GM23338 (cell line): ENCODE data around the gene CABCOCO1. TPM values are rescaled to one million over a fixed set of nuclear protein-coding genes. Genes with fewer than 3 reads are reported as not detected.

Experiments
- ATAC-seq: fragments of 200-7000 bp; cut with Tn5 transposase; 3 replicates; pipeline ENCODE4 v1.9.1; 2020
- DNase-seq: peaks from one replicate; pipeline ENCODE4 v3.0.0-alpha.2; 2015; ENCODE audit warnings: low spot score
- H2AFZ ChIP-seq: fragments of 200-600 bp; sonication (generic); 2 replicates; pipeline ENCODE4 v1.8.0; 2016; ENCODE audit warnings: antibody characterized with exemption, mild to moderate bottlenecking, moderate library complexity
- H3F3A ChIP-seq: fragments of 200-600 bp; sonication (generic); replicated peaks from 2 replicates; pipeline ENCODE4 v1.8.0; 2017; ENCODE audit warnings: antibody characterized with exemption, mixed run types, low read depth
- H3K27ac ChIP-seq: fragments of 200-600 bp; sonication (generic); 2 replicates; pipeline ENCODE4 v1.6.1; 2016; ENCODE audit warnings: low read depth
- H3K27me3 ChIP-seq: fragments of 200-600 bp; sonication (generic); 2 replicates; pipeline ENCODE4 v1.8.0; 2016; ENCODE audit warnings: mild to moderate bottlenecking, mixed run types, moderate library complexity; ENCODE audit not compliant: insufficient read depth
- H3K36me3 ChIP-seq: fragments of 200-600 bp; sonication (generic); 2 replicates; pipeline ENCODE4 v1.8.0; 2016; ENCODE audit warnings: mild to moderate bottlenecking; ENCODE audit not compliant: insufficient read depth
- H3K4me1 ChIP-seq: fragments of 200-600 bp; sonication (generic); 2 replicates; pipeline ENCODE4 v1.8.0; 2016; ENCODE audit warnings: mild to moderate bottlenecking, moderate library complexity; ENCODE audit not compliant: insufficient read depth
- H3K4me2 ChIP-seq: fragments of 200-600 bp; sonication (generic); 2 replicates; pipeline ENCODE4 v1.7.1; 2017; ENCODE audit warnings: mixed run types
- H3K4me3 ChIP-seq: fragments of 200-600 bp; sonication (generic); 2 replicates; pipeline ENCODE4 v1.6.1; 2016; ENCODE audit warnings: mixed run types
- H3K79me2 ChIP-seq: fragments of 200-600 bp; sonication (generic); replicated peaks from 2 replicates; pipeline ENCODE4 v1.8.0; 2017; ENCODE audit warnings: mild to moderate bottlenecking; ENCODE audit not compliant: insufficient read depth
- H3K9me2 ChIP-seq: fragments of 200-600 bp; sonication (generic); 2 replicates; pipeline ENCODE4 v1.8.0; 2017; ENCODE audit not compliant: insufficient read depth
- H4K20me1 ChIP-seq: fragments of 200-600 bp; sonication (generic); replicated peaks from 2 replicates; pipeline ENCODE4 v1.8.0; 2017; ENCODE audit warnings: mild to moderate bottlenecking; ENCODE audit not compliant: insufficient read depth
- H3K27ac Mint-ChIP-seq: 2 replicates; pipeline ENCODE4 v1.8.0; 2020; ENCODE audit warnings: inconsistent platforms, mild to moderate bottlenecking, moderate library complexity, mixed read lengths
- H3K27me3 Mint-ChIP-seq: 3 replicates; pipeline ENCODE4 v1.8.0; 2022; ENCODE audit warnings: low read depth, mild to moderate bottlenecking, moderate library complexity, mixed read lengths, inconsistent platforms; ENCODE audit not compliant: insufficient read depth, poor library complexity
- H3K36me3 Mint-ChIP-seq: 3 replicates; pipeline ENCODE4 v1.8.0; 2021; ENCODE audit warnings: low read depth, mild to moderate bottlenecking, inconsistent platforms, moderate library complexity, mixed read lengths
- H3K4me1 Mint-ChIP-seq: 3 replicates; pipeline ENCODE4 v1.8.0; 2020; ENCODE audit warnings: mild to moderate bottlenecking, inconsistent platforms, mixed read lengths
- H3K4me3 Mint-ChIP-seq: 3 replicates; pipeline ENCODE4 v1.8.0; 2021; ENCODE audit warnings: moderate library complexity, mild to moderate bottlenecking, inconsistent platforms, mixed read lengths
- H3K9me3 Mint-ChIP-seq: 3 replicates; pipeline ENCODE4 v1.8.0; 2020; ENCODE audit warnings: moderate library complexity, mild to moderate bottlenecking, inconsistent platforms, mixed read lengths
- ETS1 ChIP-seq: IDR thresholded peaks from 2 replicates; pipeline ENCODE4 v1.6.1; 2016; ENCODE audit warnings: antibody characterized with exemption
- EZH2 ChIP-seq: fragments of 200-600 bp; sonication (generic); IDR thresholded peaks from one replicate; pipeline ENCODE4 v1.8.0; 2017; ENCODE audit warnings: antibody characterized with exemption, mild to moderate bottlenecking, low read depth; ENCODE audit not compliant: unreplicated experiment
- EZH2phosphoT487 ChIP-seq: fragments of 200-600 bp; sonication (generic); IDR thresholded peaks from one replicate; pipeline ENCODE4 v1.8.1; 2018; ENCODE audit warnings: antibody characterized with exemption; ENCODE audit not compliant: unreplicated experiment
- JUNB ChIP-seq: IDR thresholded peaks from one replicate; pipeline ENCODE4 v1.6.1; 2016; ENCODE audit warnings: antibody characterized with exemption; ENCODE audit not compliant: unreplicated experiment
- NANOG ChIP-seq: IDR thresholded peaks from 2 replicates; pipeline ENCODE4 v1.6.1; 2016; ENCODE audit warnings: antibody characterized with exemption, borderline replicate concordance
- STAT1 ChIP-seq: IDR thresholded peaks from one replicate; pipeline ENCODE4 v1.6.1; 2016; ENCODE audit warnings: antibody characterized with exemption; ENCODE audit not compliant: unreplicated experiment
- ZNF331 ChIP-seq: fragments of 250-450 bp; sonication (Bioruptor Pico); IDR thresholded peaks from 2 replicates; pipeline ENCODE4 v1.5.0; 2020; ENCODE audit warnings: low read depth, mild to moderate bottlenecking, moderate library complexity
- polyA plus RNA-seq: library from polyadenylated mRNA; unstranded; fragments of >200 nt; fragmentation: Nextera tagmentation; extraction: Ambion mirVana; gene quantifications from 2 replicates; pipeline ENCODE4 v1.2.1, GENCODE V29; 2016
- total RNA-seq: library from RNA; depleted of rRNA; stranded (reverse); fragments of >200 nt; shearing (Covaris generic); gene quantifications from 2 replicates; pipeline ENCODE4 v1.2.3, GENCODE V29; 2014
- TF ChIP-seq, protein P1 (sequence below): IDR thresholded peaks from one replicate; pipeline ENCODE4 v1.6.1; 2018; ENCODE audit warnings: antibody characterized with exemption; ENCODE audit not compliant: unreplicated experiment
- TF ChIP-seq, protein P2 (sequence below), 2 experiments: fragments of 200-600 bp in 1 of 2; sonication (generic) in 1 of 2; conservative IDR thresholded peaks; 2 replicates each; pipeline versions ENCODE4 v1.5.1 to v1.6.1; 2016 to 2017; ENCODE audit warnings: antibody characterized with exemption in 2 of 2, low read depth in 2 of 2, mild to moderate bottlenecking in 2 of 2, moderate library complexity in 1 of 2

Gene CABCOCO1
- total and polyA plus RNA-seq, 2 experiments from 2014 or later = not detected

DNA sequence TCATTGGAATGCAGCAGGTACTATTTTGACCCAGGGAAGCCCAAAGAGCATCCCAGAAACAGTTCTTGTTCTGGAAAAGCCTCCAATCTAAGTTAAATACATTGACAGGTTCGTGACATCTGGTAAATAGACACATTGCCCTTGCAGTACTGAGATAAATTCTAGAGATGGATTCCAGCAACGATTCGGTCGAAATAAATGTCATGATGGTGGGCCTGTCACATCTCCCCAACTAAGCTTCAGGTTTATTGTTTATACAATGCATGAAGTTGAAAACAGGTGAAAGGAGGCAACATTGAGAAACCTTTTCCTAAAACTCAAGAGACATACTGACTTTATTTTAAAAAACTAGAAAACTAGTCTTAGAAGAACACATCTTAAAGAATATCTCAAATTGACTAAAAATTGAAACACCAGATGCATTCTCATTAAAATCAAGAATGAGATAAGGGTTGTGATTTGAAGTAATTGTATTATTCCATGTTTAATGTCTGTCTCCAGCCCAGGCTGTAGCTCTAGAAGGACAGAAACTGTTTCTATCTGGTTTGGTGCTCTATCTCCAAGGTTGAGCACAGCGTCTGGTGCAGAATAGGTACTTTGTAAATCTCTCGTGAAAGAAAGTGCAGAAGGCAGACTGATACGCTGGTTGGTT, 114.0 kb downstream of the CABCOCO1 start:
- Mint-ChIP-seq H3K27ac (no peak overlapping the region), H3K9me3 (no peaks in the 10 kb centered on the region), H3K4me3 (no peak overlapping the region), H3K4me1 (peaks cover 8% of the 10 kb centered on the region; the same call in 2 of the 3 replicates), H3K36me3 (no peaks in the 10 kb centered on the region), H3K27me3 (no peaks in the 10 kb centered on the region)
- H3K4me2 ChIP-seq = no peak overlapping the region
- no peak overlapping the region for H3K4me3 ChIP-seq
- H3F3A ChIP-seq = no peaks in the 10 kb centered on the region
- no peak overlapping the region for H3K27ac ChIP-seq
- peaks cover 5% of the 10 kb centered on the region; the same call in 1 of the 2 replicates for H3K9me2 ChIP-seq
- ATAC-seq (no peak), DNase-seq (no peak)
- no peaks in the 10 kb centered on the region for H3K36me3 ChIP-seq
- H3K27me3 ChIP-seq = no peaks in the 10 kb centered on the region
- no peak overlapping the region for H2AFZ ChIP-seq
- peaks cover 9% of the 10 kb centered on the region; the same call in 1 of the 2 replicates for H3K4me1 ChIP-seq
- TF ChIP-seq NANOG (no peak), ETS1 (no peak), JUNB (no peak), EZH2 (no peak), STAT1 (no peak), ZNF331 (CRISPR knock-in tag) (no peak), EZH2phosphoT487 (no peak)
- TF ChIP-seq, protein P1, sequence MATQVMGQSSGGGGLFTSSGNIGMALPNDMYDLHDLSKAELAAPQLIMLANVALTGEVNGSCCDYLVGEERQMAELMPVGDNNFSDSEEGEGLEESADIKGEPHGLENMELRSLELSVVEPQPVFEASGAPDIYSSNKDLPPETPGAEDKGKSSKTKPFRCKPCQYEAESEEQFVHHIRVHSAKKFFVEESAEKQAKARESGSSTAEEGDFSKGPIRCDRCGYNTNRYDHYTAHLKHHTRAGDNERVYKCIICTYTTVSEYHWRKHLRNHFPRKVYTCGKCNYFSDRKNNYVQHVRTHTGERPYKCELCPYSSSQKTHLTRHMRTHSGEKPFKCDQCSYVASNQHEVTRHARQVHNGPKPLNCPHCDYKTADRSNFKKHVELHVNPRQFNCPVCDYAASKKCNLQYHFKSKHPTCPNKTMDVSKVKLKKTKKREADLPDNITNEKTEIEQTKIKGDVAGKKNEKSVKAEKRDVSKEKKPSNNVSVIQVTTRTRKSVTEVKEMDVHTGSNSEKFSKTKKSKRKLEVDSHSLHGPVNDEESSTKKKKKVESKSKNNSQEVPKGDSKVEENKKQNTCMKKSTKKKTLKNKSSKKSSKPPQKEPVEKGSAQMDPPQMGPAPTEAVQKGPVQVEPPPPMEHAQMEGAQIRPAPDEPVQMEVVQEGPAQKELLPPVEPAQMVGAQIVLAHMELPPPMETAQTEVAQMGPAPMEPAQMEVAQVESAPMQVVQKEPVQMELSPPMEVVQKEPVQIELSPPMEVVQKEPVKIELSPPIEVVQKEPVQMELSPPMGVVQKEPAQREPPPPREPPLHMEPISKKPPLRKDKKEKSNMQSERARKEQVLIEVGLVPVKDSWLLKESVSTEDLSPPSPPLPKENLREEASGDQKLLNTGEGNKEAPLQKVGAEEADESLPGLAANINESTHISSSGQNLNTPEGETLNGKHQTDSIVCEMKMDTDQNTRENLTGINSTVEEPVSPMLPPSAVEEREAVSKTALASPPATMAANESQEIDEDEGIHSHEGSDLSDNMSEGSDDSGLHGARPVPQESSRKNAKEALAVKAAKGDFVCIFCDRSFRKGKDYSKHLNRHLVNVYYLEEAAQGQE = no peak
- TF ChIP-seq, protein P2, sequence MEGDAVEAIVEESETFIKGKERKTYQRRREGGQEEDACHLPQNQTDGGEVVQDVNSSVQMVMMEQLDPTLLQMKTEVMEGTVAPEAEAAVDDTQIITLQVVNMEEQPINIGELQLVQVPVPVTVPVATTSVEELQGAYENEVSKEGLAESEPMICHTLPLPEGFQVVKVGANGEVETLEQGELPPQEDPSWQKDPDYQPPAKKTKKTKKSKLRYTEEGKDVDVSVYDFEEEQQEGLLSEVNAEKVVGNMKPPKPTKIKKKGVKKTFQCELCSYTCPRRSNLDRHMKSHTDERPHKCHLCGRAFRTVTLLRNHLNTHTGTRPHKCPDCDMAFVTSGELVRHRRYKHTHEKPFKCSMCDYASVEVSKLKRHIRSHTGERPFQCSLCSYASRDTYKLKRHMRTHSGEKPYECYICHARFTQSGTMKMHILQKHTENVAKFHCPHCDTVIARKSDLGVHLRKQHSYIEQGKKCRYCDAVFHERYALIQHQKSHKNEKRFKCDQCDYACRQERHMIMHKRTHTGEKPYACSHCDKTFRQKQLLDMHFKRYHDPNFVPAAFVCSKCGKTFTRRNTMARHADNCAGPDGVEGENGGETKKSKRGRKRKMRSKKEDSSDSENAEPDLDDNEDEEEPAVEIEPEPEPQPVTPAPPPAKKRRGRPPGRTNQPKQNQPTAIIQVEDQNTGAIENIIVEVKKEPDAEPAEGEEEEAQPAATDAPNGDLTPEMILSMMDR (conservative IDR thresholded peaks at IDR 0.05; ENCODE audit: low read depth in 2 of 2) = no peak
- H4K20me1 ChIP-seq = no peaks in the 10 kb centered on the region
- no peaks in the 10 kb centered on the region for H3K79me2 ChIP-seq
